Measurements from ENCODE around the gene LMO1. TPM values are rescaled to one million over a fixed set of nuclear protein-coding genes. Genes with fewer than 3 reads are reported as not detected.

Gene LMO1
- total RNA-seq, 2 donors from 2014 or later = not detected

DNA sequence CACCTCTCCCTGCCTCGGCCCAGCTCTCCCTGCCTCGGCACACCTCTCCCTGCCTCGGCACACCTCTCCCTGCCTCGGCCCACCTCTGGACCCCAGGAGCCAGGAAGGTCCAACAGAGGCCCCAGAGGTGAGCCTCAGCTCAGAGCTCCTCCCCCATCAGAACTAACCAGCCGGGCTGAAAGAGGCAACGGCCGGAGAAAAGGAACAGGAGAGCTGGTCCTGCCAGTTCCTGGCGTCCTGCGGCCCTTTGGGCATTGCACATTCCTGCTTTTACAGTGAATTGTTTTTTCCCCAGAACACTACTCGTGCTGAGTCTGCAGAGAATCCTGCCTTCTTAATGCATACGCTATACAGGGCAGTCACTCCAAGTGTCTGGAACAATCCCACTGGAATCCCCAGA lies 45.8 kb downstream of the LMO1 start:
- ATAC-seq = no peak
- Mint-ChIP-seq H3K36me3 (no peaks in the 10 kb centered on the region), H3K27ac (no peak overlapping the region), H3K9me3 (no peaks in the 10 kb centered on the region)
- DNase-seq (ENCODE audit: low spot score in 2 of 2) = no peak

DNA sequence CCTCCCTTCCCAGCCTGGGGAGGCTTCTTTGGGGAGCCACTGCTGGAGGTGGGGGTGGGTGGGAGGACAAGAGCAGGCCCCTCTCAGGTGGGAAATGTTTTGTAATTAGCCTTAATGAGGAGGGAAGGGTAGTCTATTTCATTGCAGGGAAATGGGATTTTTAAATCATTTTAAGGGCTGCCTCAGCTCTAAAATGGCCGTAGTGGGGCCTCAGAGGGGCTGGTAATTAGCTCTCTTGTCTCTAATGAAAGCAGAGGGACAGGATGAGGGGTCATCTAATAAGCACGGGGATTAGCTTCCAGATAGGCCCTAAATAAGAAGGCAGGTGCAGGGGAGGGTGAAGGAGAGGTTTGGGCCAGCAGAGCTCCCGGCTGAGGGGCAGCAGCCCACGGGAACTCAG lies 46.5 kb downstream of the LMO1 start:
- no peak for DNase-seq (ENCODE audit: low spot score in 2 of 2)
- Mint-ChIP-seq H3K36me3 (no peaks in the 10 kb centered on the region), H3K27ac (no peak overlapping the region), H3K9me3 (no peaks in the 10 kb centered on the region)
- ATAC-seq = no peak

GRCh38 chr11:8213376-8213775 lies 50.3 kb downstream of the LMO1 start:
- no peaks in the 10 kb centered on the region for H3K36me3 Mint-ChIP-seq
- DNase-seq (ENCODE audit: low spot score in 2 of 2) (no peak), ATAC-seq (no peak)
- no peak overlapping the region for H3K27ac Mint-ChIP-seq
- H3K9me3 Mint-ChIP-seq = no peaks in the 10 kb centered on the region

DNA sequence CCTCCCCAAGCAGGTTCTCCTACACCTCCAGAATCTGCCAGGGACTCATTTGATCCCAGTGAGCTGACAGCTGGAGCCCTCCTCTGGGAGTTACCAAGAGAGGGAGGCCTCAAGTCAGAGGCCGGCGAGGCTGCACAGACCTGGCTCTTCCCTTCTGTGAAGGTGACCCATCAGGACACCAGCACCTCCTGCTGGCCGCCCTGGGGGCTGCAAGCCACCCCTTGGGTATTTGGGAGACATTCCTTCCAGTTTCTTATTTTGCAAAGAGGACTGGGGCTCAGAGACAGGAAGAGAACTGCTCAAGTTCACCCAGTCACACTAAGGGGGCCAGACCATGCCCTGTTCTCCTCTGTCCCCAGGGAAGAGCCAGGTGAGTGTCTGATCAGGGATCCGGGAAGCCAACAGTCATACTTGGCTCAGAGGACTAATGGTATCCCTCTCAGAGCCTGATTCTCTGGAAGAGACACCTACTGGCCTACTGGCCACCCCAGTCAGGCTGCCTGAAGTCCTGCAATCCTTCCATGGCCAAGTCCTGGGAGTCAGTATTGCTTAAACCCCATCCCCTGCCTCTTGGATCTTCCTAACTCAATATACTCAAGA lies 54.4 kb downstream of the LMO1 start:
- DNase-seq (ENCODE audit: low spot score in 2 of 2) (peak in 1 of 2 donors; percentile 64), ATAC-seq (peak in 1 of 2 donors; percentile 38)
- Mint-ChIP-seq H3K9me3 (no peaks in the 10 kb centered on the region), H3K27ac (no peak overlapping the region), H3K36me3 (no peaks in the 10 kb centered on the region)

DNA sequence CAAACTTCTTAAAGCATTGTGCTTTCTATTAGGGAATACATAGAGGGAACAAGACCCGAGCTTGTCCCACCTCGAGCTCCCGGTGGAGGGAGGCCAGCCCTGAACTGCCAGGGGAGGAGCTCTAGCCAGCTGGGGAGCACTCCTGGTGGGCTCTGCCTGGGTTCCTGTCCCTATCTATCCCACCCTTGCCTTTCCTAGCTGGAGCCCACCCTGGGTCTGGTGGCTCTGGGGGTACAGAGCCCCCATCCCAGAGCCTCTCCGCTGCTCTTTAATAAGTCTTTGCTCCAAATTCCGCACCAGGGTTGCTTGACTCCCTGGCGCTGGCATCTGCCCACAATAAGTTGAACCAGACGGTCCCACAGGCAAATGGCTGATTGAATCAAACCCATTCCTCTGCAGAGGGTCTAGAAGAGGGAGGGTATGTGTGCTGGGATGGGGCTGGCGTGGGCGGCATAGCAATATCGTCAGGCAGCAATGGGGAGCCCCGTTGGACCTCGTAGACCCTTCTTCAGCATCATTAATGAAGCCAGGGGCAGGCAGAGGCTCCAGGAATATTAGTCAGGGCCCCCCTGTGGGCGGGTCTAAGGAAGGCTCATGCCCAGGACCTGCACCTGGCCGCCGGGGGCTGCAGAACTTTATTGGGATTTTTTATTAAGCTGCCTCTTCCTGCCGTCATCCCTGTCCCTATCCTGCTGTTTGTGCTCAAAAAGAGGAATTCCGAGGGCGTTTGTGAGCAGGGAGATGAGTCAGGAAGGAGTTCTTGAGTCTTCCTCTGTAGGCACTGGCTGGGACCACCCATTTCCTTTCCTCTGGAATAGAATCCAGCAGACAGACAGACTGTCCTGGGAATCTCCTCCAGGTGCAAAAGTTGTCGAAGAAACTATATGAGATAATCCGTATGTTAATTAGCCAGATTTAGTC lies 56.3 kb downstream of the LMO1 start:
- Mint-ChIP-seq H3K9me3 (no peaks in the 10 kb centered on the region), H3K27ac (no peak overlapping the region), H3K36me3 (no peaks in the 10 kb centered on the region)
- DNase-seq (ENCODE audit: low spot score in 2 of 2) (peak in 1 of 2 donors; percentile 26), ATAC-seq (no peak)

- ATAC-seq (no peak), DNase-seq (ENCODE audit: low spot score in 2 of 2) (peak in 1 of 2 donors; percentile 23)
- Mint-ChIP-seq H3K36me3 (no peaks in the 10 kb centered on the region), H3K27ac (no peak overlapping the region), H3K9me3 (no peaks in the 10 kb centered on the region)
Measured at GRCh38 chr11:8206251-8207079, 57.2 kb downstream of the LMO1 start.

- Mint-ChIP-seq H3K27ac (no peak overlapping the region), H3K9me3 (no peaks in the 10 kb centered on the region), H3K36me3 (no peaks in the 10 kb centered on the region)
- ATAC-seq (no peak), DNase-seq (ENCODE audit: low spot score in 2 of 2) (peak in 1 of 2 donors; percentile 23)
Measured at GRCh38 chr11:8205566-8205965, 58.1 kb downstream of the LMO1 start.

GRCh38 chr11:8204596-8204995 lies 59.1 kb downstream of the LMO1 start:
- H3K36me3 Mint-ChIP-seq = no peaks in the 10 kb centered on the region
- ATAC-seq (no peak), DNase-seq (ENCODE audit: low spot score in 2 of 2) (peak in 1 of 2 donors; percentile 7)

GRCh38 chr11:8204025-8204424 lies 59.7 kb downstream of the LMO1 start:
- H3K9me3 Mint-ChIP-seq = no peaks in the 10 kb centered on the region
- ATAC-seq = no peak
- DNase-seq (ENCODE audit: low spot score in 2 of 2) = peak in 1 of 2 donors; percentile 6
- no peak overlapping the region for H3K27ac Mint-ChIP-seq
- no peaks in the 10 kb centered on the region for H3K36me3 Mint-ChIP-seq

More at GRCh38 chr11:8204596-8204995, 59.1 kb downstream of the LMO1 start:
- Mint-ChIP-seq H3K9me3 (no peaks in the 10 kb centered on the region), H3K27ac (no peak overlapping the region)

DNA sequence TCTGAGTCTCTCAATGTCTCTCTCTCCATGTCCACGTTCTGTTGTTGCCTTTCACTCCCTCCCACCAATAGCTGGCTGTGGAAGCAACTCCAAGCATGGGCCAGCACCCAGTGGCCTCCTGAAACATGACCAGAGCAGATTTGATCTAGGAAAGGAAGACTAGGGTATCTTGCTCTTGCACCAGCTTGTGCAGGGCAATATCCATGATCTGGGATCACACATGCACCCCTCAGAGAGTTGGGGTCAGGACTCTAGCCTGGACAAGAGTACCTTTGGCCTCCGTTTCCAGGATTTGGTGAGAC lies 60.3 kb downstream of the LMO1 start:
- Mint-ChIP-seq H3K9me3 (no peaks in the 10 kb centered on the region), H3K27ac (no peak overlapping the region), H3K36me3 (no peaks in the 10 kb centered on the region)
- no peak for ATAC-seq
- peak in 1 of 2 donors; percentile 6 for DNase-seq (ENCODE audit: low spot score in 2 of 2)

GRCh38 chr11:8202516-8203413 lies 60.9 kb downstream of the LMO1 start:
- no peaks in the 10 kb centered on the region for H3K9me3 Mint-ChIP-seq
- ATAC-seq (no peak), DNase-seq (ENCODE audit: low spot score in 2 of 2) (peak in 1 of 2 donors; percentile 11)
- no peaks in the 10 kb centered on the region for H3K36me3 Mint-ChIP-seq
- H3K27ac Mint-ChIP-seq = no peak overlapping the region

DNA sequence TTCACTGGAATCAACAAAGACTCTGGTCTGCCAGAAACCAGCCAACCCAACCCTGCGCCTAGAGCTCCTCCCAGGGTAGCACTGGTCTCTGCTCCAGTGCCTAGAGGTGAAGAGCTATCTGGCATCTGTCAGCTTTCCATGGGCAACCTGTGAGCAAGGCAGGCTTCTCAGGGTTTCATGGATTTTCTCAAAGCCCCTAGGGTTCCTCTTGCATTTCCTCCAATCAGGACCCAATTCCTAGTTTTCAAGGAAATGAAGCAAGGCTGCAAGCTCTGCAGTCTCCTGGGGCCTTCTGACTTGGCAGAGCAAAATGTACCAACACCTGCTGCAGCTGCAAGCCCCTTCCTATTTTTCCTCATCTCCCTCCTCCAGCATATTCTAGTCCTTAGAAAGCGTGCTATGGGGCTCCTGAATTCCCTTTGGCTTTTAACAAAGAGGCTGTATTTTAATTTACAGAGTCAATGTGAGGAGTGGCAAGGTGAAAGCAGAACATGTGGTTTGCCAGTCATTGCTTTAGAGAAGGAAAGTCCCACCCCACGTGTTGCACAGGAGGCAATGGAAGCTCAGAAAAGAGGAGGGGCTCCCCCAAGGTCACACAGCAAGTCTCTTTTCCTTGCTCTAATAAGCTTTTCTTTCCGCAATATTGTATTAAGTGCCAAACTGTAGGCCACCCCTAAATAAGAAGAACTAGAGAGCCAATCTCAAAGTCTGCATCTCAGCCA lies 61.9 kb downstream of the LMO1 start:
- ATAC-seq (no peak), DNase-seq (ENCODE audit: low spot score in 2 of 2) (peak in 1 of 2 donors; percentile 6)
- no peaks in the 10 kb centered on the region for H3K9me3 Mint-ChIP-seq
- no peak overlapping the region for H3K27ac Mint-ChIP-seq
- no peaks in the 10 kb centered on the region for H3K36me3 Mint-ChIP-seq

GRCh38 chr11:8199676-8200075 lies 64.0 kb downstream of the LMO1 start:
- H3K9me3 Mint-ChIP-seq = no peaks in the 10 kb centered on the region
- H3K36me3 Mint-ChIP-seq = no peaks in the 10 kb centered on the region
- no peak overlapping the region for H3K27ac Mint-ChIP-seq
- ATAC-seq (no peak), DNase-seq (ENCODE audit: low spot score in 2 of 2) (no peak)

- Mint-ChIP-seq H3K36me3 (no peaks in the 10 kb centered on the region), H3K9me3 (no peaks in the 10 kb centered on the region), H3K27ac (no peak overlapping the region)
- DNase-seq (ENCODE audit: low spot score in 2 of 2) = no peak
- no peak for ATAC-seq
Measured at GRCh38 chr11:8196749-8197148, 66.9 kb downstream of the LMO1 start.

GRCh38 chr11:8194956-8195355 lies 68.7 kb downstream of the LMO1 start:
- DNase-seq (ENCODE audit: low spot score in 2 of 2) (peak in 1 of 2 donors; percentile 35), ATAC-seq (no peak)
- Mint-ChIP-seq H3K36me3 (no peaks in the 10 kb centered on the region), H3K9me3 (no peaks in the 10 kb centered on the region), H3K27ac (no peak overlapping the region)

DNA sequence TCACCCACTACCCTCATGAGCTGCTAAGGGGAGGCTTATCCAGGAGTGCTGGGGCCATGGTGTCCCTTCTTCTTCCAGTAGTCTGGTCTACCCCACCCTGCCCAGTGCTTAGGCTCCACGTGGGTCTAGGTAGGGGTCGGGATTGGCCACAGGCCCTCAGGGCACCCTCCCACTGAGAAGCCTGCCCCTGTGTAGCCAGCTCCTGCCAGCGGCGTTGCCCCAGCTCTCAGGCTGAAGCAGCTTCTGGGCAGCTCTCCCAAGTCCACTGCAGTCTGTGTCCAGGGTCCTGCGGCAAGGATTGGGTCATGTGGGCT lies 70.8 kb downstream of the LMO1 start:
- Mint-ChIP-seq H3K27ac (no peak overlapping the region), H3K36me3 (no peaks in the 10 kb centered on the region), H3K9me3 (no peaks in the 10 kb centered on the region)
- DNase-seq (ENCODE audit: low spot score in 2 of 2) (no peak), ATAC-seq (peak; percentile 39 to 47)

Measured in activated naive CD4-positive, alpha-beta T cell treated with anti-CD3 and anti-CD28 coated beads, Interleukin-2, amount 50 U/mL, for 72 hours (primary cell).